ENCODE measurements around the gene PDCD1LG2.

GRCh38 chr9:5556101-5556705, 45.9 kb downstream of the PDCD1LG2 start:
- no peak for TF ChIP-seq CTCF (IDR thresholded peaks at IDR 0.05)
- no peak for TF ChIP-seq POLR2A (IDR thresholded peaks at IDR 0.05)
- no peak for TF ChIP-seq EP300 (IDR thresholded peaks at IDR 0.05)
